Ovary (tissue), 9 donors: ENCODE data around the gene APEX2. TPM values are rescaled to one million over a fixed set of nuclear protein-coding genes. Genes with fewer than 3 reads are reported as not detected.

Experiments
- DNase-seq, 5 donors: peaks; one replicate each; pipeline ENCODE4 v3.0.0-alpha.2; 2019 to 2020
- H3K27ac ChIP-seq, 2 donors: fragments of 200-600 bp; one replicate each; pipeline versions ENCODE4 v1.5.1 to v1.8.0; 2019 to 2022
- H3K27me3 ChIP-seq: fragments of 200-600 bp; one replicate; pipeline ENCODE4 v1.8.0; 2022
- H3K36me3 ChIP-seq: fragments of 200-600 bp; sonication (generic); one replicate; pipeline ENCODE4 v1.5.1; 2019
- H3K4me1 ChIP-seq: one replicate; pipeline ENCODE4 v1.8.1; 2013; ENCODE audit warnings: mild to moderate bottlenecking, moderate library complexity; ENCODE audit not compliant: insufficient read depth
- H3K4me3 ChIP-seq: fragments of 200-600 bp; sonication (generic); one replicate; pipeline ENCODE4 v1.5.1; 2017
- H3K9me3 ChIP-seq, 2 donors: fragments of 200-600 bp in 1 of 2; sonication (generic) in 1 of 2; one replicate each; pipeline versions ENCODE4 v1.5.1 to v1.8.1; 2013 to 2019; ENCODE audit warnings: mild to moderate bottlenecking in 1 of 2, moderate library complexity in 1 of 2
- EP300 ChIP-seq: sonication (generic); formaldehyde crosslinking; IDR thresholded peaks from one replicate; pipeline ENCODE4 v1.6.1; 2017; ENCODE audit warnings: antibody characterized with exemption
- POLR2A ChIP-seq: fragments of 450-650 bp; IDR thresholded peaks from one replicate; pipeline ENCODE4 v1.6.1; 2017; ENCODE audit warnings: antibody characterized with exemption, mild to moderate bottlenecking, moderate library complexity
- WGBS, 3 donors: extraction: QIAGEN DNeasy Blood & Tissue Kit in 1 of 3; methylation state at CpG; one replicate each; pipeline versions ENCODE4 v1.1.5 to v1.1.7; 2013 to 2017; 5-methylcytosine and 5-hydroxymethylcytosine counted together
- intact Hi-C, 4 donors: fragments of 100-400 bp; cut with DNase I; formaldehyde crosslinking; loops; one replicate each; pipeline versions ENCODE4 v1.11.0 to v1.15.1; 2022 to 2023
- polyA plus RNA-seq, 2 donors: library from polyadenylated mRNA; stranded (reverse); fragments of 200-250 nt in 1 of 2; fragments of 350-450 nt in 1 of 2; fragmentation: Illumina TruSeq in 1 of 2; extraction: RNeasy Lipid Tissue Mini Kit (QIAGEN cat#74804) in 1 of 2; gene quantifications; one replicate each; pipeline ENCODE4 v1.2.3, GENCODE V29; 2013 to 2014
- total RNA-seq, 7 donors: library from RNA; depleted of rRNA in 2 of 7; stranded (reverse); fragments of >200 nt in 2 of 7; fragmentation: NEBNext Ultra II Directional in 3 of 7; extraction: Animal tissue kit (Norgen Biotek cat#: 25700) in 3 of 7; gene quantifications; one replicate each; pipeline versions ENCODE4 v1.1.0 to v1.2.4, GENCODE V29; 2016 to 2023
- TF ChIP-seq, protein P1 (sequence below), 3 donors: fragments of 450-650 bp in 2 of 3; fragments of 200-600 bp in 1 of 3; IDR thresholded peaks; one replicate each; pipeline versions ENCODE4 v1.5.1 to v1.8.0; 2016 to 2022; ENCODE audit warnings: antibody characterized with exemption in 3 of 3, mild to moderate bottlenecking in 1 of 3
- donor health status: DM: no; HTN: no; CAD: no; lungs with moderate emphysema.
- donor health status: DM: no; HTN: no; CAD: no.
- donor health status: Bipolar disorder and iron deficiency.
- donor health status: DM: yes; HTN: yes; CAD: no.
- donor health status: DM: no; HTN: no; CAD: no.
- donor health status: DM: yes; HTN: yes; CAD: no.

The APEX2 gene
- total and polyA plus RNA-seq, 9 donors, result 8.7 to 18.5 (median 11.7) TPM

DNA sequence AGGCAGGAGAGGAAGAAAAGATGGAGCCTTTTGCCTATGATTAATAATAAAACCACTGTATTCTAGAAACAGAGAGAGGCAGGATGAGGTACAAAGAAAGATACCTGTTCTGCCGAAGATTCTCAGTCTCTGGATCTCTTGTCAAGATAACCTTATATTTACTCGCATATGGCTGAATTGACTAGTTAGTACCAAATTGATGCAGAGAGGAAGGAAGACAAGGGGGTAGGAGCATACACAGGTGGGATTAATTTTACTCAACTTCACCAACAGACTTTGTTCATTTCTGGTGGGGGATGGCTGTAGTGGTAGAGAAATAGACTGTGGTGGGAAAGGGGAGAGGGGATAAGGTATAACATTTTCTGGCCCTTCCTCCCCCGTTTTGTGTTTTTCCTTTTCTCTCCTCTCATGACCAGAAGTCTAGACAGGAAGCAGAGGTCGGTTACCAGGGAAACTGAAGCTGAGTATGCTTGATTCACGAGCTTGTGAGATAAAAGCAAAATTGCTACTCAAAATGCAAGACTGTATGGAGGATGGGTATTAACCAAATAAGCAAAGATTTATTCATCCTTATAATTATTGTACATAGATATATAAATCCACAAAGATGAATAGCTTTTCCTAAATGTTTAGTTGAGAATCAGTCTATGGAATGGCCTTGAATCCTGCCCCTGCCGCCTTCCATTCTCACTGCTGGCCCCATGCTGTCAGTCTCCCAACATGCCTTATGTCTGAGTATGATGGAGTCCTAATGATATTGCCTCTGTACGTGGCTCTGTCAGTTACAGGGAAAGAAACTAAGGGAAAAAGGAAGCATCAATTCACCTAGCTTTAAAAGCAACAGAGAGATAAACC, 56.9 kb downstream of the APEX2 start:
- intact Hi-C loops, result loop anchor here in 1 of 4 donors (10.0 kb wide), 1 partner anchor 1012 kb away; the partner anchor contains the start of gene PHF8

GRCh38 chrX:55057675-55058249, 57.6 kb downstream of the APEX2 start:
- H3K4me1 ChIP-seq, result no peaks in the 10 kb centered on the region
- intact Hi-C loops, result loop anchor here in 1 of 4 donors (10.0 kb wide), 1 partner anchor 1013 kb away; the partner anchor contains the start of gene PHF8
- no peak overlapping the region for H3K27ac ChIP-seq
- WGBS, 3 donors, result 19 to 21% (median 20%) methylated on average over 5 of the region's 5 CpGs
- H3K9me3 ChIP-seq, result no peaks in the 10 kb centered on the region
- H3K4me3 ChIP-seq, result no peak overlapping the region
- TF ChIP-seq POLR2A, result no peak
- TF ChIP-seq, protein P1, sequence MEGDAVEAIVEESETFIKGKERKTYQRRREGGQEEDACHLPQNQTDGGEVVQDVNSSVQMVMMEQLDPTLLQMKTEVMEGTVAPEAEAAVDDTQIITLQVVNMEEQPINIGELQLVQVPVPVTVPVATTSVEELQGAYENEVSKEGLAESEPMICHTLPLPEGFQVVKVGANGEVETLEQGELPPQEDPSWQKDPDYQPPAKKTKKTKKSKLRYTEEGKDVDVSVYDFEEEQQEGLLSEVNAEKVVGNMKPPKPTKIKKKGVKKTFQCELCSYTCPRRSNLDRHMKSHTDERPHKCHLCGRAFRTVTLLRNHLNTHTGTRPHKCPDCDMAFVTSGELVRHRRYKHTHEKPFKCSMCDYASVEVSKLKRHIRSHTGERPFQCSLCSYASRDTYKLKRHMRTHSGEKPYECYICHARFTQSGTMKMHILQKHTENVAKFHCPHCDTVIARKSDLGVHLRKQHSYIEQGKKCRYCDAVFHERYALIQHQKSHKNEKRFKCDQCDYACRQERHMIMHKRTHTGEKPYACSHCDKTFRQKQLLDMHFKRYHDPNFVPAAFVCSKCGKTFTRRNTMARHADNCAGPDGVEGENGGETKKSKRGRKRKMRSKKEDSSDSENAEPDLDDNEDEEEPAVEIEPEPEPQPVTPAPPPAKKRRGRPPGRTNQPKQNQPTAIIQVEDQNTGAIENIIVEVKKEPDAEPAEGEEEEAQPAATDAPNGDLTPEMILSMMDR (IDR thresholded peaks at IDR 0.05), result peak; percentile 33 to 73 (median 66)
- no peaks in the 10 kb centered on the region for H3K36me3 ChIP-seq
- no peaks in the 10 kb centered on the region for H3K27me3 ChIP-seq
- peak in 1 of 5 donors; percentile 40 for DNase-seq

More for the DNA sequence above, 56.9 kb downstream of the APEX2 start:
- Histone ChIP-seq H3K4me1 (no peaks in the 10 kb centered on the region), H3K27me3 (no peaks in the 10 kb centered on the region), H3K4me3 (no peak overlapping the region), H3K36me3 (no peaks in the 10 kb centered on the region), H3K9me3 (no peaks in the 10 kb centered on the region), H3K27ac (no peak overlapping the region)
- 24 to 29% (median 25%) methylated on average over 7 of the region's 7 CpGs for WGBS, 3 donors
- no peak for TF ChIP-seq POLR2A
- TF ChIP-seq EP300, result no peak
- TF ChIP-seq, protein P1 (IDR thresholded peaks at IDR 0.05), result no peak
- DNase-seq, result no peak

Other genes with a start within 250 kb of the APEX2 start
- gene ITIH6, start 202.1 kb upstream of the APEX2 start, total RNA-seq, result not detected
- gene ITIH6, start 202.1 kb upstream of the APEX2 start, polyA plus RNA-seq, result under 1 TPM; 0.01 to 0.05 TPM
- gene MAGED2, start 192.6 kb upstream of the APEX2 start, total RNA-seq, result 100 to 1,000 TPM; 190 to 302 (median 250) TPM
- 100 to 1,000 TPM; 238 to 279 TPM for gene MAGED2, start 192.6 kb upstream of the APEX2 start, polyA plus RNA-seq
- 10 to 100 TPM; 18.7 to 56.6 (median 35.5) TPM for gene TRO, start 79.5 kb upstream of the APEX2 start, total RNA-seq
- 10 to 100 TPM; 37.3 to 47.5 TPM for gene TRO, start 79.5 kb upstream of the APEX2 start, polyA plus RNA-seq
- under 1 TPM in 1 of 7 donors, not detected in 6; 0.25 TPM for gene PFKFB1, start 6.2 kb upstream of the APEX2 start, total RNA-seq
- under 1 TPM; 0.07 to 0.23 TPM for gene PFKFB1, start 6.2 kb upstream of the APEX2 start, polyA plus RNA-seq
- gene ALAS2, start 30.6 kb downstream of the APEX2 start, total RNA-seq, result 1 to 10 TPM in 2 of 7 donors, under 1 TPM in 4, not detected in 1; 0.30 to 2.4 (median 0.78) TPM
- under 1 TPM in 1 of 2 donors, not detected in 1; 0.20 TPM for gene ALAS2, start 30.6 kb downstream of the APEX2 start, polyA plus RNA-seq
- under 1 TPM in 1 of 7 donors, not detected in 6; 0.75 TPM for gene PAGE2B, start 74.7 kb downstream of the APEX2 start, total RNA-seq
- gene PAGE2B, start 74.7 kb downstream of the APEX2 start, polyA plus RNA-seq, result not detected
- gene PAGE2, start 88.7 kb downstream of the APEX2 start, total RNA-seq, result not detected
- gene PAGE2, start 88.7 kb downstream of the APEX2 start, polyA plus RNA-seq, result not detected
- not detected for gene PAGE5, start 220.0 kb downstream of the APEX2 start, total RNA-seq
- gene PAGE5, start 220.0 kb downstream of the APEX2 start, polyA plus RNA-seq, result not detected